Endothelial cell of umbilical vein (primary cell): Measurements from ENCODE around the gene TMPRSS5. TPM values are rescaled to one million over a fixed set of nuclear protein-coding genes. Genes with fewer than 3 reads are reported as not detected.

ENCODE experiments used
- BruUV-seq: library from RNA; stranded (reverse); fragments of 400-500 nt; replicated peaks from 2 replicates; lab custom pipeline; 2021; lab: Mats Ljungman, UMichigan
- CTCF ChIA-PET: fragments of 300-600, 350-600 bp; sonication (Branson Sonifier 250); formaldehyde crosslinking; loops from one replicate; lab custom pipeline; 2021; ENCODE audit warnings: antibody characterized with exemption, inconsistent platforms; lab: Charles Lee
- POLR2A ChIA-PET: fragments of 300-600, 350-600 bp; sonication (Branson Sonifier 250); formaldehyde crosslinking; loops from one replicate; lab custom pipeline; 2021; ENCODE audit warnings: antibody characterized with exemption, inconsistent platforms; lab: Charles Lee
- DNase-seq: peaks from one replicate; pipeline ENCODE4 v3.0.0-alpha.2; 2011; ENCODE audit warnings: low read depth, low spot score
- FAIRE-seq: peaks from 2 replicates; lab custom pipeline; 2011; peaks lifted over from hg19 to GRCh38; lab: Jason Lieb, UNC
- H2AFZ ChIP-seq: 2 replicates; pipeline ENCODE4 v1.6.0; 2012; ENCODE audit warnings: low read depth, low read length, control low read depth, inconsistent platforms
- H3K27ac ChIP-seq: 2 replicates; pipeline ENCODE4 v1.5.1; 2011; ENCODE audit warnings: low read depth, mild to moderate bottlenecking, control low read depth, low read length, moderate library complexity; ENCODE audit not compliant: insufficient read depth
- H3K27me3 ChIP-seq, 2 experiments: 2 replicates each; pipeline versions ENCODE4 v1.6.0 to v1.6.1; 2011; ENCODE audit warnings: low read length in 2 of 2, mixed read lengths in 1 of 2; ENCODE audit not compliant: control insufficient read depth in 2 of 2, insufficient read depth in 2 of 2
- H3K36me3 ChIP-seq, 2 experiments: 2 replicates in 1 of 2; 3 replicates in 1 of 2; pipeline ENCODE4 v1.5.1; 2011; ENCODE audit warnings: low read length in 2 of 2, mild to moderate bottlenecking in 1 of 2, moderate library complexity in 1 of 2; ENCODE audit not compliant: control insufficient read depth in 2 of 2, insufficient read depth in 2 of 2; ENCODE audit errors: extremely low read depth in 1 of 2
- H3K4me1 ChIP-seq: 3 replicates; pipeline ENCODE4 v1.5.1; 2011; ENCODE audit warnings: mild to moderate bottlenecking, low read length; ENCODE audit not compliant: control insufficient read depth, insufficient read depth; ENCODE audit errors: extremely low read depth
- H3K4me2 ChIP-seq: 2 replicates; pipeline ENCODE4 v1.6.1; 2011; ENCODE audit warnings: low read length, control low read depth, mixed read lengths; ENCODE audit not compliant: insufficient read depth
- H3K4me3 ChIP-seq, 3 experiments: fragments of 200-600 bp in 1 of 3; sonication (generic), shearing (Covaris generic) in 1 of 3; replicated peaks in 1 of 3; 2 replicates each; pipeline ENCODE4 v1.5.1; 2011 to 2016; ENCODE audit warnings: control low read depth in 3 of 3, low read length in 3 of 3, mild to moderate bottlenecking in 2 of 3, inconsistent platforms in 1 of 3, low read depth in 1 of 3, moderate library complexity in 1 of 3; ENCODE audit not compliant: insufficient read depth in 1 of 3
- H3K79me2 ChIP-seq: 2 replicates; pipeline ENCODE4 v1.6.0; 2012; ENCODE audit warnings: low read length, inconsistent platforms; ENCODE audit not compliant: control insufficient read depth, insufficient read depth
- H3K9ac ChIP-seq: replicated peaks from 2 replicates; pipeline ENCODE3; 2011; ENCODE audit warnings: low read length, control low read depth; ENCODE audit not compliant: insufficient read depth; ENCODE audit errors: extremely low read depth
- H3K9me1 ChIP-seq: replicated peaks from 3 replicates; pipeline ENCODE4 v1.6.0; 2011; ENCODE audit warnings: mild to moderate bottlenecking, low read length; ENCODE audit not compliant: control insufficient read depth, insufficient read depth; ENCODE audit errors: extremely low read depth
- H3K9me3 ChIP-seq: replicated peaks from 2 replicates; pipeline ENCODE4 v1.5.1; 2012; ENCODE audit warnings: low read length, inconsistent platforms; ENCODE audit not compliant: control insufficient read depth, insufficient read depth
- H4K20me1 ChIP-seq: replicated peaks from 2 replicates; pipeline ENCODE3; 2011; ENCODE audit warnings: mild to moderate bottlenecking, low read length; ENCODE audit not compliant: control insufficient read depth, insufficient read depth; ENCODE audit errors: extremely low read depth
- CTCF ChIP-seq, 2 donors: IDR thresholded peaks; 1 replicate in 1 of 2; 2 replicates in 1 of 2; pipeline ENCODE4 v1.5.1; 2011; ENCODE audit warnings: low read length in 2 of 2, mild to moderate bottlenecking in 2 of 2, moderate library complexity in 2 of 2, control low read depth in 1 of 2, inconsistent platforms in 1 of 2, low read depth in 1 of 2; ENCODE audit not compliant: insufficient read depth in 1 of 2; ENCODE audit errors: extremely low read depth in 1 of 2
- FOS ChIP-seq: IDR thresholded peaks from 2 replicates; pipeline ENCODE4 v1.6.1; 2011; ENCODE audit warnings: mild to moderate bottlenecking, low read length, moderate library complexity, borderline replicate concordance; ENCODE audit not compliant: insufficient read depth
- GATA2 ChIP-seq: IDR thresholded peaks from 2 replicates; pipeline ENCODE4 v1.7.0; 2011; ENCODE audit warnings: low read depth, mild to moderate bottlenecking, moderate library complexity, mixed read lengths, low read length; ENCODE audit not compliant: insufficient read length, insufficient read depth
- JUN ChIP-seq: IDR thresholded peaks from 2 replicates; pipeline ENCODE4 v1.6.1; 2011; ENCODE audit warnings: borderline replicate concordance, low read depth; ENCODE audit not compliant: insufficient read length, insufficient read depth
- MAX ChIP-seq: IDR thresholded peaks from 2 replicates; pipeline ENCODE4 v1.6.1; 2011; ENCODE audit not compliant: insufficient read depth, insufficient read length
- MYC ChIP-seq: IDR thresholded peaks from one replicate; pipeline ENCODE4 v1.6.1; 2011; ENCODE audit warnings: mild to moderate bottlenecking, low read depth, low read length
- POLR2AphosphoS5 ChIP-seq: IDR thresholded peaks from 2 replicates; pipeline ENCODE4 v1.6.1; 2012; ENCODE audit warnings: low read depth, mild to moderate bottlenecking, control low read depth, low read length, moderate library complexity; ENCODE audit not compliant: insufficient read depth
- dilution Hi-C: fragments of 300-500 bp; cut with MboI; formaldehyde crosslinking; loops from one replicate; pipeline ENCODE4 v1.15.0; 2019; ENCODE audit warnings: low sequenced_read_pairs; ENCODE audit not compliant: extremely low pct_ligation_motif_present
- intact Hi-C: fragments of 100-400 bp; cut with micrococcal nuclease; formaldehyde crosslinking; loops from one replicate; pipeline ENCODE4 v1.10.0; 2022
- polyA plus RNA-seq, 4 experiments: library from polyadenylated mRNA; depleted of rRNA in 3 of 4; stranded (reverse) in 3 of 4; unstranded in 1 of 4; fragments of >200 nt; gene quantifications; 2 replicates each; pipeline versions ENCODE4 v1.2.1 to v1.2.3, GENCODE V29; 2011 to 2012; ENCODE audit warnings: missing spikeins in 1 of 4
- total RNA-seq: library from RNA; stranded (reverse); gene quantifications from 2 replicates; pipeline ENCODE4 v1.2.3, GENCODE V29; 2021

TMPRSS5 gene
- total and polyA plus RNA-seq, 2 donors (not counting 3 experiments of a cell fraction or from before 2014, with no cell fraction given): 0.40 to 0.64 TPM

GRCh38 chr11:113642090-113642489, 64.0 kb downstream of the TMPRSS5 start:
- FAIRE-seq (no peak), DNase-seq (no peak)
- Histone ChIP-seq H3K79me2 (no peaks in the 10 kb centered on the region), H2AFZ (no peak overlapping the region), H3K36me3 (no peaks in the 10 kb centered on the region), H4K20me1 (no peaks in the 10 kb centered on the region), H3K27me3 (no peaks in the 10 kb centered on the region), H3K9me3 (no peaks in the 10 kb centered on the region), H3K4me3 (no peak overlapping the region), H3K9me1 (no peaks in the 10 kb centered on the region), H3K4me1 (no peaks in the 10 kb centered on the region), H3K27ac (no peak overlapping the region), H3K9ac (no peak overlapping the region), H3K4me2 (no peak overlapping the region)
- POLR2A ChIA-PET: no interaction called here
- intact Hi-C loops: no loop called here
- no TSS peak for BruUV-seq
- CTCF ChIA-PET: no interaction called here
- TF ChIP-seq CTCF (IDR thresholded peaks at IDR 0.05; ENCODE audit: extremely low read depth in 1 of 2, insufficient read depth in 1 of 2, low read depth in 1 of 2, low read length in 2 of 2) (no peak), POLR2AphosphoS5 (no peak), MYC (no peak), GATA2 (no peak), MAX (no peak), FOS (no peak), JUN (no peak)
- dilution Hi-C loops: no loop called here
